Measurements from ENCODE around the gene OR5AL1. TPM values are rescaled to one million over a fixed set of nuclear protein-coding genes. Genes with fewer than 3 reads are reported as not detected.

Gene OR5AL1
- total RNA-seq, 1 experiment from 2014 or later, result not detected

DNA sequence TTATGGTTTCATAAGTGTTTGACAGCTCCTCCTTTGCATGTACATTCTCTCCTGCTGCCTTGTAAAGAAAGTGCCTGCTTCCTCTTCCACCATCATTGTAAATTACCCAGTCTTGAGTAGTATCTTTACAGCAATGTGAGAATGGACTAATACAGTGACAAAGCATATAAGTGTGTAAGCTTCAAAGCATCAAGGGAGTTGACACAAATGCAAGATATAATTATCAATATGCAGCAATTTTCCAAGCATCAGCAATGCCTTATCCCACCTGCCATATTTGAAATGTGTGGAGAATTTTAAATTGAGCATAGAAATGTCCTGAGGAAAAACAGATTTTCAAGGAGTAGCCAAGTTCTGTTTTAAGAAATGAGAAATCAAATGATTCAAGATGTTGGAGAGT, 1.7 kb upstream of the OR5AL1 start:
- Histone ChIP-seq H3K36me3 (ENCODE audit: control insufficient read depth, insufficient read depth, low read length) (no peaks in the 10 kb centered on the region), H3K27me3 (replicated peaks; ENCODE audit: control insufficient read depth, insufficient read depth, low read length) (no peaks in the 10 kb centered on the region), H3K9me3 (no peaks in the 10 kb centered on the region), H3K4me3 (ENCODE audit: low read depth, low read length) (no peak overlapping the region), H3K4me1 (no peaks in the 10 kb centered on the region)
- H3K4me3 Mint-ChIP-seq (ENCODE audit: unreplicated experiment), result no peak overlapping the region
- intact Hi-C loops (cut with micrococcal nuclease; ENCODE audit: unreplicated experiment), result no loop called here
- no peak for DNase-seq
- ChIA-PET POLR2A (no interaction called here), CTCF (no interaction called here)
- no peak overlapping the region for H3K27ac Mint-ChIP-seq (ENCODE audit: unreplicated experiment)
- H3K27me3 Mint-ChIP-seq (ENCODE audit: insufficient read depth, unreplicated experiment), result peaks cover 7% of the 10 kb centered on the region
- H3K9me3 Mint-ChIP-seq (ENCODE audit: unreplicated experiment), result no peaks in the 10 kb centered on the region
- H3K36me3 Mint-ChIP-seq (ENCODE audit: insufficient read depth, unreplicated experiment), result no peaks in the 10 kb centered on the region
- H3K4me1 Mint-ChIP-seq (ENCODE audit: low read depth, unreplicated experiment), result no peaks in the 10 kb centered on the region
- TF ChIP-seq, protein P1, sequence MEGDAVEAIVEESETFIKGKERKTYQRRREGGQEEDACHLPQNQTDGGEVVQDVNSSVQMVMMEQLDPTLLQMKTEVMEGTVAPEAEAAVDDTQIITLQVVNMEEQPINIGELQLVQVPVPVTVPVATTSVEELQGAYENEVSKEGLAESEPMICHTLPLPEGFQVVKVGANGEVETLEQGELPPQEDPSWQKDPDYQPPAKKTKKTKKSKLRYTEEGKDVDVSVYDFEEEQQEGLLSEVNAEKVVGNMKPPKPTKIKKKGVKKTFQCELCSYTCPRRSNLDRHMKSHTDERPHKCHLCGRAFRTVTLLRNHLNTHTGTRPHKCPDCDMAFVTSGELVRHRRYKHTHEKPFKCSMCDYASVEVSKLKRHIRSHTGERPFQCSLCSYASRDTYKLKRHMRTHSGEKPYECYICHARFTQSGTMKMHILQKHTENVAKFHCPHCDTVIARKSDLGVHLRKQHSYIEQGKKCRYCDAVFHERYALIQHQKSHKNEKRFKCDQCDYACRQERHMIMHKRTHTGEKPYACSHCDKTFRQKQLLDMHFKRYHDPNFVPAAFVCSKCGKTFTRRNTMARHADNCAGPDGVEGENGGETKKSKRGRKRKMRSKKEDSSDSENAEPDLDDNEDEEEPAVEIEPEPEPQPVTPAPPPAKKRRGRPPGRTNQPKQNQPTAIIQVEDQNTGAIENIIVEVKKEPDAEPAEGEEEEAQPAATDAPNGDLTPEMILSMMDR (IDR thresholded peaks at IDR 0.05; ENCODE audit: insufficient read depth in 1 of 2, low read depth in 1 of 2, low read length in 1 of 2, severe bottlenecking in 1 of 2, unreplicated experiment in 1 of 2), result no peak
- BruUV-seq (replicated peaks), result no TSS peak

DNA sequence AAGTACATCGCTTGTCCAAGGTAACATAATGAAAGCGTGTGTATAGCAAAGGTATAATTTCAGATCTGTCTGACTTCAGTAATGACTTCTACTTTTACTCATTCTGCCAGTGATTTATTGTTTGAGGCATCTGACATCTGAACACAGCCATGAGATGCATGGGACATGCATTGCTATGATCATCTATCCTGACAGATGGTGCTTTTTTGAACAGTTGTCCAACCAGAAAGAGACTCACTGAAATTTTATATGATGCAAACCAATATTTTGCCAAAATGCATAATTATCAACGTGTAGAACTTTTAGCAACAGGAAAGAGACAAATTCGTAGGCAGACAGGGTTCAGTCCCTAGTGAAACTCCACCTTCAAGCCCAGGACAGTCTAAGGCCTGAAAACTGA, 41.0 kb downstream of the OR5AL1 start:
- Mint-ChIP-seq H3K36me3 (ENCODE audit: insufficient read depth, unreplicated experiment) (no peaks in the 10 kb centered on the region), H3K9me3 (ENCODE audit: unreplicated experiment) (no peaks in the 10 kb centered on the region), H3K4me3 (ENCODE audit: unreplicated experiment) (no peak overlapping the region), H3K27ac (ENCODE audit: unreplicated experiment) (no peak overlapping the region), H3K4me1 (ENCODE audit: low read depth, unreplicated experiment) (no peaks in the 10 kb centered on the region), H3K27me3 (ENCODE audit: insufficient read depth, unreplicated experiment) (no peaks in the 10 kb centered on the region)
- no peak for DNase-seq
- TF ChIP-seq, protein P1 (IDR thresholded peaks at IDR 0.05; ENCODE audit: insufficient read depth in 1 of 2, low read depth in 1 of 2, low read length in 1 of 2, severe bottlenecking in 1 of 2, unreplicated experiment in 1 of 2), result no peak
- Histone ChIP-seq H3K9me3 (no peaks in the 10 kb centered on the region), H3K4me3 (ENCODE audit: low read depth, low read length) (no peak overlapping the region), H3K36me3 (ENCODE audit: control insufficient read depth, insufficient read depth, low read length) (no peaks in the 10 kb centered on the region), H3K4me1 (no peaks in the 10 kb centered on the region), H3K27me3 (replicated peaks; ENCODE audit: control insufficient read depth, insufficient read depth, low read length) (no peaks in the 10 kb centered on the region)
- no TSS peak for BruUV-seq (replicated peaks)
- intact Hi-C loops (cut with micrococcal nuclease; ENCODE audit: unreplicated experiment), result no loop called here
- ChIA-PET POLR2A (no interaction called here), CTCF (no interaction called here)

DNA sequence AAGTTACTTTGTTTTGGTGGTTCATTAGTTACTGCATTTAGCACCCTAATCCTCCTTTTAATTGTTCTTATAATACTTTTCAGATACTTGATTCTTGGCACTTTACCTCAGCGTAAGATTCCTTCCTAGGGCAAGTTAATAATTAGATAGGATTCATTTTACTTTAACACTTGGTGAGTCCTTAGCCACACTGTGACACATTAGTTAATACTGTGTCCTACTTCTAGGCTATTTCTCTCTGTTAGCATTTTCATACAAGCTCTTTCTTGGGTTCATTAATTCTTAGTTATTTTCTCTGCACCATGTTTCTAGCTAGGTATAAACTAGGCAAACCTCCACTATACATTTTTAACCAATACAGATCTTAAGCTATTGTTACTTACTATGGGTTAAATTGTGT, 44.6 kb downstream of the OR5AL1 start:
- H3K9me3 ChIP-seq, result no peaks in the 10 kb centered on the region
- ChIA-PET POLR2A (no interaction called here), CTCF (no interaction called here)
- Mint-ChIP-seq H3K4me3 (ENCODE audit: unreplicated experiment) (no peak overlapping the region), H3K4me1 (ENCODE audit: low read depth, unreplicated experiment) (no peaks in the 10 kb centered on the region), H3K36me3 (ENCODE audit: insufficient read depth, unreplicated experiment) (no peaks in the 10 kb centered on the region), H3K27ac (ENCODE audit: unreplicated experiment) (no peak overlapping the region), H3K27me3 (ENCODE audit: insufficient read depth, unreplicated experiment) (no peaks in the 10 kb centered on the region), H3K9me3 (ENCODE audit: unreplicated experiment) (no peaks in the 10 kb centered on the region)
- no peaks in the 10 kb centered on the region for H3K36me3 ChIP-seq (ENCODE audit: control insufficient read depth, insufficient read depth, low read length)
- DNase-seq, result no peak
- TF ChIP-seq, protein P1 (IDR thresholded peaks at IDR 0.05; ENCODE audit: insufficient read depth in 1 of 2, low read depth in 1 of 2, low read length in 1 of 2, severe bottlenecking in 1 of 2, unreplicated experiment in 1 of 2), result no peak
- H3K4me1 ChIP-seq, result no peaks in the 10 kb centered on the region
- BruUV-seq (replicated peaks), result no TSS peak
- H3K4me3 ChIP-seq (ENCODE audit: low read depth, low read length), result no peak overlapping the region
- intact Hi-C loops (cut with micrococcal nuclease; ENCODE audit: unreplicated experiment), result no loop called here
- H3K27me3 ChIP-seq (replicated peaks; ENCODE audit: control insufficient read depth, insufficient read depth, low read length), result no peaks in the 10 kb centered on the region

Other genes starting within 250 kb of the OR5AL1 start
- gene OR5J2, start 236.1 kb upstream of the OR5AL1 start, total RNA-seq (2022), result not detected in 2 replicates
- not detected in 2 replicates for gene OR5T2, start 178.4 kb upstream of the OR5AL1 start, total RNA-seq (2022)
- gene OR5T3, start 160.4 kb upstream of the OR5AL1 start, total RNA-seq (2022), result not detected in 2 replicates
- gene OR5T1, start 138.5 kb upstream of the OR5AL1 start, total RNA-seq (2022), result not detected in 2 replicates
- gene OR8H1, start 120.4 kb upstream of the OR5AL1 start, total RNA-seq (2022), result not detected in 2 replicates
- not detected in 2 replicates for gene OR8K3, start 97.6 kb upstream of the OR5AL1 start, total RNA-seq (2022)
- gene OR8K1, start 66.7 kb upstream of the OR5AL1 start, total RNA-seq (2022), result not detected in 2 replicates
- not detected in 2 replicates for gene OR8J1, start 58.4 kb upstream of the OR5AL1 start, total RNA-seq (2022)
- gene OR8U1, start 37.1 kb upstream of the OR5AL1 start, total RNA-seq (2022), result not detected in 2 replicates
- gene OR5M3, start 60.7 kb downstream of the OR5AL1 start, total RNA-seq (2022), result not detected in 2 replicates
- gene OR5M8, start 78.7 kb downstream of the OR5AL1 start, total RNA-seq (2022), result not detected in 2 replicates
- gene OR5M11, start 130.6 kb downstream of the OR5AL1 start, total RNA-seq (2022), result not detected in 2 replicates
- gene OR5M10, start 165.0 kb downstream of the OR5AL1 start, total RNA-seq (2022), result not detected in 2 replicates
- gene OR5M1, start 202.2 kb downstream of the OR5AL1 start, total RNA-seq (2022), result not detected in 2 replicates
- not detected in 2 replicates for gene OR5AP2, start 229.7 kb downstream of the OR5AL1 start, total RNA-seq (2022)

Measured in Caco-2 (cell line).